Natural killer cell (primary cell): ENCODE data around the gene KDSR. TPM values are rescaled to one million over a fixed set of nuclear protein-coding genes. Genes with fewer than 3 reads are reported as not detected.

ENCODE experiments used
- ATAC-seq, 3 donors: fragments of 150-1000 bp in 2 of 3; fragments of 200-7000 bp in 1 of 3; cut with Tn5 transposase; 1 replicate in 1 of 3; 2 replicates in 2 of 3; pipeline ENCODE4 v1.10.0; 2021; ENCODE audit warnings: mild to moderate bottlenecking in 2 of 3, moderate library complexity in 2 of 3
- DNase-seq, 2 donors: peaks; one replicate each; pipeline versions ENCODE4 v3.0.0 to v3.0.0-alpha.2; 2013 to 2021; ENCODE audit warnings: mixed read lengths in 1 of 2
- H3K27ac ChIP-seq: one replicate; pipeline ENCODE4 v1.5.1; 2013; ENCODE audit warnings: mild to moderate bottlenecking, low read length
- H3K27me3 ChIP-seq: one replicate; pipeline ENCODE4 v1.6.1; 2013; ENCODE audit warnings: low read length; ENCODE audit not compliant: control insufficient read depth, insufficient read depth
- H3K36me3 ChIP-seq: one replicate; pipeline ENCODE4 v1.6.1; 2013; ENCODE audit warnings: low read length; ENCODE audit not compliant: control insufficient read depth, insufficient read depth
- H3K4me1 ChIP-seq: one replicate; pipeline ENCODE4 v1.6.1; 2013; ENCODE audit warnings: low read length; ENCODE audit not compliant: control insufficient read depth, insufficient read depth
- H3K4me3 ChIP-seq: one replicate; pipeline ENCODE4 v1.5.1; 2013; ENCODE audit warnings: low read length
- H3K9me3 ChIP-seq: one replicate; pipeline ENCODE4 v1.6.1; 2013; ENCODE audit warnings: low read length; ENCODE audit not compliant: control insufficient read depth, insufficient read depth
- H3K27ac Mint-ChIP-seq, 2 donors: one replicate each; pipeline ENCODE4 v1.8.0; 2022; ENCODE audit warnings: mild to moderate bottlenecking in 2 of 2, mixed read lengths in 2 of 2, moderate library complexity in 1 of 2
- H3K27me3 Mint-ChIP-seq, 2 donors: one replicate each; pipeline ENCODE4 v1.8.0; 2022; ENCODE audit warnings: low read depth in 2 of 2, mixed read lengths in 2 of 2
- H3K36me3 Mint-ChIP-seq: one replicate; pipeline ENCODE4 v1.8.0; 2022; ENCODE audit warnings: mixed read lengths
- H3K4me1 Mint-ChIP-seq, 2 donors: one replicate each; pipeline ENCODE4 v1.8.0; 2022; ENCODE audit warnings: mixed read lengths in 2 of 2
- H3K4me3 Mint-ChIP-seq: one replicate; pipeline ENCODE4 v1.8.0; 2022; ENCODE audit warnings: mild to moderate bottlenecking, moderate library complexity, mixed read lengths
- H3K9me3 Mint-ChIP-seq, 2 donors: one replicate each; pipeline ENCODE4 v1.8.0; 2022; ENCODE audit warnings: mixed read lengths in 2 of 2
- CTCF ChIP-seq: fragments of 200-600 bp; IDR thresholded peaks from one replicate; pipeline ENCODE4 v1.8.0; 2022; ENCODE audit warnings: antibody characterized with exemption
- whole genome bisulfite sequencing: methylation state at CpG from one replicate; pipeline ENCODE4 v1.1.7; 2013; ENCODE audit warnings: missing lambda C conversion rate; ENCODE audit not compliant: insufficient coverage; 5-methylcytosine and 5-hydroxymethylcytosine counted together
- intact Hi-C: fragments of 100-400 bp; cut with micrococcal nuclease; formaldehyde crosslinking; loops from one replicate; pipeline ENCODE4 v1.14.2; 2022
- total RNA-seq, 4 donors: library from RNA; stranded (reverse); fragments of 120-200 nt in 1 of 4; gene quantifications; one replicate each; pipeline versions ENCODE4 v1.2.3 to v1.2.4, GENCODE V29; 2013 to 2022

Gene KDSR
- total RNA-seq, 3 donors from 2014 or later (not counting 1 experiment from before 2014, with no cell fraction given) = 11.1 to 15.1 (median 11.6) TPM

GRCh38 chr18:63342206-63342605 lies 24.8 kb downstream of the KDSR start:
- Histone ChIP-seq H3K4me1 (no peaks in the 10 kb centered on the region), H3K36me3 (peaks cover 13% of the 10 kb centered on the region), H3K27ac (no peak overlapping the region), H3K4me3 (no peak overlapping the region), H3K9me3 (no peaks in the 10 kb centered on the region), H3K27me3 (no peaks in the 10 kb centered on the region)
- Mint-ChIP-seq H3K27me3 (no peaks in the 10 kb centered on the region), H3K36me3 (no peaks in the 10 kb centered on the region), H3K4me1 (peaks cover 0 to 5% of the 10 kb centered on the region in 2 donors), H3K27ac (no peak overlapping the region), H3K9me3 (no peaks in the 10 kb centered on the region), H3K4me3 (no peak overlapping the region)
- WGBS = 57% methylated on average over 5 of the region's 5 CpGs
- DNase-seq (peak in 1 of 2 donors; percentile 58), ATAC-seq (peak in 2 of 3 donors; percentile 75)
- intact Hi-C loops = loop anchor here (1.0 kb wide), 1 partner anchor 97 kb away; no protein-coding TSS in a partner anchor
- TF ChIP-seq CTCF = peak; percentile 31

GRCh38 chr18:63339920-63340484 lies 27.0 kb downstream of the KDSR start:
- no peaks in the 10 kb centered on the region for H3K9me3 Mint-ChIP-seq
- no peak overlapping the region for H3K27ac ChIP-seq
- no peak overlapping the region for H3K4me3 Mint-ChIP-seq
- H3K9me3 ChIP-seq = no peaks in the 10 kb centered on the region
- WGBS = 44% methylated on average over 3 of the region's 4 CpGs
- intact Hi-C loops = loop anchor here (1.0 kb wide), 1 partner anchor 324 kb away; no protein-coding TSS in a partner anchor
- H3K27me3 ChIP-seq = no peaks in the 10 kb centered on the region
- H3K4me3 ChIP-seq = no peak overlapping the region
- no peaks in the 10 kb centered on the region for H3K4me1 ChIP-seq
- H3K27me3 Mint-ChIP-seq = no peaks in the 10 kb centered on the region
- no peaks in the 10 kb centered on the region for H3K36me3 Mint-ChIP-seq
- H3K4me1 Mint-ChIP-seq = peaks cover 0 to 1% of the 10 kb centered on the region in 2 donors
- TF ChIP-seq CTCF = peak; percentile 64
- DNase-seq (peak in 1 of 2 donors; percentile 78), ATAC-seq (peak; percentile 61 to 72 (median 69))
- H3K36me3 ChIP-seq = peaks cover 17% of the 10 kb centered on the region
- H3K27ac Mint-ChIP-seq = no peak overlapping the region

GRCh38 chr18:63336366-63337099 lies 30.5 kb downstream of the KDSR start:
- Histone ChIP-seq H3K4me1 (no peaks in the 10 kb centered on the region), H3K27ac (no peak overlapping the region), H3K4me3 (no peak overlapping the region), H3K9me3 (no peaks in the 10 kb centered on the region), H3K27me3 (no peaks in the 10 kb centered on the region), H3K36me3 (peaks cover 16% of the 10 kb centered on the region)
- Mint-ChIP-seq H3K27ac (no peak overlapping the region), H3K4me1 (no peaks in the 10 kb centered on the region), H3K9me3 (no peaks in the 10 kb centered on the region), H3K36me3 (no peaks in the 10 kb centered on the region), H3K27me3 (no peaks in the 10 kb centered on the region), H3K4me3 (no peak overlapping the region)
- ATAC-seq (no peak), DNase-seq (no peak)
- no peak for TF ChIP-seq CTCF
- WGBS = 93% methylated on average over 7 of the region's 8 CpGs
- intact Hi-C loops = no loop called here
